ENCODE measurements around the gene GLIS1.
A peak's percentile ranks its signal among the peaks of the same experiment; 100 is the strongest.

GLIS1 gene

GRCh38 chr1:53629101-53629691, 109.8 kb downstream of the GLIS1 start:
- no peak for DNase-seq

GRCh38 chr1:53628286-53628955, 110.5 kb downstream of the GLIS1 start:
- no peak for DNase-seq

- DNase-seq = no peak
Measured at GRCh38 chr1:53627666-53628065, 111.3 kb downstream of the GLIS1 start.

DNA sequence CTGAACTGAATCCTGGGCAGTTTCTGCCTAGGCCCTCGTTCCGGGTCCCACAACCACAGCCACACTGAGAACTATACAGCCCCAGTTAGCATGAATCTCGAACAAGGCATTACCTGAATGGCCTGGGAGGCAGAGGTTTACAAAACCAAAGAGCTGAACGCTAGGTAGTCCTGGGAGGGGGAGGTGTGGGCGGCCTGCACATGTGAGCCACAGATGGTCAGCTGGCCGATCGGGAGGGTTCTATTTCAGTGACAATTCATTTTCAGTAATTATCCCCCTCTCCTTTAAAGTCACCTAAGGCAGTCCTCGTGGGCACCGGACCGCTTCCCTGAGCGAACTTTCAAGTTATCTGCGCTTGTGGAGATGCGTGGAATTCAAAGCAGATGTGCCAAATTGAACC, 111.9 kb downstream of the GLIS1 start:
- DNase-seq = no peak

GRCh38 chr1:53626616-53627015, 112.3 kb downstream of the GLIS1 start:
- DNase-seq = no peak

DNA sequence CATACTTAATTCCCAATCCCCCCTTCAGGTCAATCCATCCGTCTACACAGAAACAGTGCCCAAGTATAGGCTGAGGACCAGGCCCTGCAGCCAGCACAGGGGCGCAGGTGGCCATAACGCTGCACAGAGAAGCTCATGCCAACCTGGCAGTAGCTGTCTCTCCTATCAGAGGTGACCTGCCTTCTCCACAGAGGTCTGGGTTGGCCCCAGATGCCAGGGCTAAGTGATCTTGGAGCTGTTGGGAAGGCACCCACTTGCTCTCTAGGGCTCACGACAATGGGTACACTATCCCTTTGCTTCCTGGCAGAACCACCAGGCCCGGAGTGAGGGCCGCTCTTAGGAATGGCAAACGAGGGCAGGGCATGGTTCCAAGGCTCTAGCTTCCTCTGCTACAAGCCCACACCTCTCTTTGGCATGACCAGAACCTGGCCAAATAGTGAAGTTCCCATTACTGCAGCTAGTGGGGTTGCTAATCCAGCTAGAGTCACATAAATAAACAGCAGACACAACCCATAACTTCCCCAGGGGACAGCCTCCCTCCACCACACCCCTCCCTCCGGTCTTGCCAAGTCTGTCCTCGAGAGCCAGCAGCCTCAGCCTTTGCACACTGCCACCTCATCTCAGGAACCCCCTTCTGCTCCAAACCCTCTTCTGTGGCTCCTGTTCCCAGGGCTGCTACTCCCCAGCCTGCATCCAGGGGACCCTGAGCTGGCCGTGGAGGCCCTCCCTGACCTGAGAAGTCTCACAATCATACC, 113.0 kb downstream of the GLIS1 start:
- DNase-seq = no peak

GRCh38 chr1:53625049-53625448, 113.9 kb downstream of the GLIS1 start:
- no peak for DNase-seq

DNA sequence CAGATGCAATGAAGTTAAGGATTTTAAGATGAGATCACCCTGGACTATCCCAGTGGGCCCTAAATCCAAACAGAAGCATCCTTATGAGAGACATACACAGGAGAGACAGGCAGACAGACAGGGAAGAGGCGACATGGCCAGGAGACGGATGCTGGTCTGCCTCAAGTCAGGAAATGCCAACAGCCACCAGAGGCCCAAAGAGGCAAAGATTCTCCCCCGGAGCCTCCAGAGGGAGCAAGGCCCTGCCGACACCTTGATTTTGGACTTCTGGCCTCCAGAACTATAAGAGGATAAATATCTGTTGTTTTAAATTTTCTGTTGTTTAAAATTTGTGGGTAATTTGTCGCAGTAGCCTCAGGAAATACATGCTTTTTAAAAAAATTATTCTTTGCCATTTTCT, 116.4 kb downstream of the GLIS1 start:
- DNase-seq = peak; percentile 1

DNA sequence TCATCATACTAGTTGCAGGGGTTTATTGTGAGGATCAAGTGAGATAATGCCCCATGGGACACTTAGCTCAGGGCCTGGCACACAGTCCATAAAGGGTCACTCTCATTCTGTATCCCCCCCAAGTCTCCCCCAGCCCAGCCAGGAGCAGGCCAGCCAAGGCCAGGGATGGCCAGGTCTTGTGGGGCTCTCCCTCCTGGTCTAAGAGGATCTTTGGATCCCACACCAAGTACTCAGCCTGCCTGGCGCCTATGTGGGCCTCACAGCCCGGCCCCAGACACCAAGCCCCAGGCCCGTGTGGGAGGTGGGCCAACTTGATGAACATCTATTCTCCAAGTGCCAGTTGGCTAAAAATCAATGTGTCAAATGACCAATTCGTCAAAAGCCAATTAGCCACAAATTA, 117.8 kb downstream of the GLIS1 start:
- no peak for DNase-seq

DNA sequence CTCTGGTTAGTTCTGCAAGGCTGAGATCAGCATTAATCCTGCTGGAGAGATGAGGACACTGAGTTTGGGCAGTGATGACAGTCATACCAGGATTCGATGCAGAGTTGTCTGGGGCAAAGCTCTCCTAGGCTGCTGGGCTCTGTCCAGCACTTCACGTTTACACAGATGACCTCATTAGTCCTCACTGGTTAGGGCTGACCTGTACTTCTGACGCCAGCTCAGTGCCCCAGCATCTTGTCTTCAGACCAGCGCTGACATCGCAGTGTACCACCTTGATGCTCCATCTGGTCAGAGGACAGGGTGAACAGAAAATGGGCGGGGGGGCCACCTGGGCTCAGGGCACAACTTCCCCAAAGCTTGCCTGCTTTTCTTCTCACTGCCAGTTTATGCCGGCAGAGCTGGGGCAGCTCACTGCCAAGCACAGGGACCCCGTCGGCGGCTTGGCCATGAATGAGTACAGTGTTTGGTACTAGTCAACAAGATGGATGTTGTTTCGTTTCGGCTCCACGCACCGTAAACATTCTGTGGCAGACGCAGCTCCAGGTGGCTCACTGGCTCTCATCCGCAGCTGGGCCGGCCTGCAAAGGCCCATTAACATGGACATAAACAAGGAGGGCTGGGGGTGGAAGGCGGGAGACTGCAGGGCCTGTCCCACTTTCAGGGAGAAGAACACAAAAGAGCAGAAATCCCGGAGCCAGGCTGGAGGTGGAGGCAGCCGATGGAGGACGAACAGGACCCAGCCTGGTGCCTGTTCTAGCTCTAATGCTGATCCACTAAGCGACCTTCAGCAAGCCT, 118.7 kb downstream of the GLIS1 start:
- DNase-seq = peak; percentile 1

- no peak for DNase-seq
Measured at GRCh38 chr1:53619367-53620060, 119.5 kb downstream of the GLIS1 start.

DNA sequence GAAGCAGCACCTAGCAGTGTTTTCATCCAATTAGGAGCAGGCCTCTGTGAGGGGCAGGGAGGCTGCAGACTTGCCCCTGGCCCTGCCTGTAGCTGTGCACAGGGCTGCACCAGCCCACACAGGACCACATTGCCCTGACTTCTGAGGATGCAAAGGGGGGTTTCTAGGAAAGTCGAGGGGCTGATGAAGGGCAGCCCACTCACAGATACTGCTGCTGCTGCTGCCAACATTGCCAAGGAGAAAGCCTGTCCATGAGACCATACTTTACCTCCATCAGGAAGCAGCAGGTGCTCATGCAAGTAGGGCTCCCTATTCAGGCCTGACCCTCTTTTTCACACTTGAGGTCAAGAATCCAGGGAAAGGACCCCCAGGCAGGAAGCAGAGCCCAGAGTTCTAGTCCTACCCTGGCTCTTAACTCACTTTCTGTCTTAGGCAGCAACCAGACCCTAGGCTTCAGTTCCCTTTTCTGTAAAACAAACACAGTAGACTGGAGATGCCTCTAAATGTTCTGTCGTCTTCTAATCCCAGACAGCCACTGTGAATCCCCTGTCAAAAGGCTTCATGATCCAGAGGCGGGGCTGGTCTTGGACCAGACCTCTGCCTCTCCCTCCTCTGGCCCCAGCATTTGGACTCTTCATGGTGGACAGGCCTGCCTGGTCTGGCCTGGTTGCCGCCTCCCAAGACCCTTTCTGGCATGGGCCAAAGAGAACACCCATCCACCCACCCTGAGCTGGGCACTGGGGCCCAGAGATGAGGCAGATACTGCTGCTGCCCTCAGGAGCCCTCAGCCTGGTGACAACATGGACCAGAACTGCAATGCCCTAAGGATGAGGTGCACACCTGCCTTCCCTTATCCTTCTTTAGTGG, 120.2 kb downstream of the GLIS1 start:
- DNase-seq = peak; percentile 2

DNA sequence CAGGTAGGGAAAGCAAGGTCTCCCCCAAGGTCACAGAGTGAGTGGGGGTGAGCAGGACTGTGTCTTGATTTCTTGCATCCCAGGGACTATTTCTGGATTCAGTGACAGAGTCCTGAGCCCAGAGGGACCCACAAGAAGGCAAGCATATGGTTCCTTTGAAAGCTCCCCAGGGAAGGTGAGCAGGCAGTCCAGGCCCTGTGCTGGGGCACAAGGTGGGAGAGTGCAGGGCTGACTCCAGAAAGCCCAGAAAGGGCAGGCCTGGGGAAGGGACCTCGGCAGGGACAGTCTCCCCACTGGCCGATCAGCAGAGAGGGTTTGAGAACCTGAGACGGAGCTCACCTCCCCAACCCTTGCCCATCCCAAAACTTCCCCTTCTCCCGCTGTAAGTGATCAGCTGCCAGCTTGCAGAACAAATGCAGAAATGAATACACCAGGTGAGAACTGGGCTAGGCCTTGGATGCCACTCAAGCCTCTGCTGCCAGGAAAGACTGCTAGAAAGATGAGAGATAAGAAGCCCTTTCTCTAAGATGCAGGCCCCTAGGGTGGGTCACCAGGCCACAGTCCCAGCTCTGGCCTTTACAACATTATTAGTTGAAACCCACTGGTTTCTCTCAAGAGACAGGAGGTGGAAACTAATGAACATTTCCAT, 121.0 kb downstream of the GLIS1 start:
- no peak for DNase-seq

DNA sequence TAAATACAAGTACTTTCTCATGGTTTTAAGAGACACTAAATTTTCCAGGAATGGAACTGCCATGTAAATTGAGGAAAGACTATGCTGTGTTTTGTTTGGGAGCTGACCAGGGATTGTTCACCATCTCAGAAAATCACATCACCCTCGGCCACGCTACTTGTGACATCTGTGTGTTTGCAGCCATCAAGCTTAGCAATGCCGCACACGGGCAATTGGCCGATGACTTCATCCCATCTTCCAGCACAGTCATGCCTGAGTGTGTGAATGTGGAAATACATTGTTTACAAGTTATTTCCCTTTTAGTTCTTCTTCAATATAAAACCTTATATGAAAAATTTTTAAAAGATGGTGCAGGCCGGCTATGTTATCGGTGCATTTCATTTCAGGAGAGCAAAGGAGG, 121.6 kb downstream of the GLIS1 start:
- no peak for DNase-seq

- no peak for DNase-seq
Measured at GRCh38 chr1:53616927-53617326, 122.0 kb downstream of the GLIS1 start.

- no peak for DNase-seq
Measured at GRCh38 chr1:53616511-53616910, 122.5 kb downstream of the GLIS1 start.

- DNase-seq = peak; percentile 2
Measured at GRCh38 chr1:53615101-53615500, 123.9 kb downstream of the GLIS1 start.

DNA sequence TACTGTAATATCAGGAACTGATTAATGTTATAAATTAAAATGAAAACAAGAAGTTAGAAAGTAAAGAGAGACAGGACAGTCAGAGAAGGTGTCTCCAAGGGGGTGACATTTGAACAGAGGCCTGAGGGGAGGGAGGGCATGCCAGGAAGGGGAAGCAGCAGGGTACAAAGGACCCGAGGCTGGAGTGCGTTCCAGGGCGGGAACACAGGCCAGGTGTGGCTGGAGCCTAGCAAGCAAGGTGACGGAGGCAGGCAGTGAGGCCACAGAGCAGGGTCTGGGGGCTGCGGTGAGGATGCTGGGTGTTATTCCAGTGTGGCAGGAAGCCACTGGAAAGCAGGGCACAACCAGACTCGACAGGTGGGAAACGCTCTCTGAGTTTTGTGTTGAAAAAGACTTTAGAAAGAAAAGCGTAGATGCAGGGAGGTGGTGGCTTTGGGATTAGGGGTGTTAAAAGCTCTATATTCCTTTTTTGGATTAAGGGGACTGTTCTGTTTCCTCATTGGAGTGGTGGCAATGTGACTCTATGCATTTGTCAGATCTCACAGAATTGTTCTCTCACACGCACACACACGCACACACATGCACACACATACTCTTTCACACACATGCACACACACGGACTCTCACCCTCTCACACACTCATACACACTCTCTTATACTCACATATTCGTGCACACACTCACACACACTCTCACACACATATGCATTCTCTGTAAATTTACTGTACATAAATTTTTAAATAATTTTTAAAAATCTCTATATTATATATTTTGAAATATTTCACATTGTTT, 124.5 kb downstream of the GLIS1 start:
- DNase-seq = no peak

DNA sequence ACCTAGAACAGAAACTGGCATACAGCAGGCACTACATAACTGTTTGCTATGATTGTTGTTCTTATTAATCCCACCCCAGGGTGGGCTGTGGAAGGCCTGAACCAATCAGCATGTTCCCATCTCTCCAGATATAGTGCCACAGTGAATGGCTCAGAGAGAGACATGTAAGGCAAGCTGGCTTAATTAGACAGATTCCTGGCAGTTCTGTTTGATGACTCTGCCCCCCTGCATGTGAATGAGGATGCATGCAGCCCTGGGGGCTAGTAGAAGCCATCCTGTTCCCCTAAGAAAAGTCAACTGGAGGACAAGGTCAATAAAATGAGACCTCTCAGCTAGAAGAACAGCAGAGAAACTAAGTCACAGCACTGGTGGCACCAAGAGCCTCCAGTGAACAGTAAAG, 130.3 kb downstream of the GLIS1 start:
- no peak for DNase-seq

- no peak for DNase-seq
Measured at GRCh38 chr1:53608071-53608470, 130.9 kb downstream of the GLIS1 start.

Data from activated CD4-positive, alpha-beta T cell treated with anti-CD3 and anti-CD28 coated beads for 1 hour (primary cell).